ENCODE data around the gene TMEM203. TPM values are rescaled to one million over a fixed set of nuclear protein-coding genes. Genes with fewer than 3 reads are reported as not detected.

Gene TMEM203
- total and polyA plus RNA-seq, 2 of the 13 experiments (the other 11 are each of a cell fraction or from before 2014, with no cell fraction given) = 23.4 to 36.7 TPM

- TF ChIP-seq TARDBP (CRISPR knock-in tag; IDR thresholded peaks at IDR 0.05) (peak; percentile 35; the same call in 1 of the 2 replicates), NR0B2 (CRISPR knock-in tag; IDR thresholded peaks at IDR 0.05) (0 out of 2 replicates have a peak, but pooled peaks have one; percentile 32), ZEB1 (IDR thresholded peaks at IDR 0.05; ENCODE audit: insufficient replicate concordance, low read depth) (no peak), ZNF574 (CRISPR knock-in tag; IDR thresholded peaks at IDR 0.05) (no peak; the same call in 1 of the 2 replicates), ZFP36 (IDR thresholded peaks at IDR 0.05; ENCODE audit: borderline replicate concordance, low read depth, low read length, partially characterized antibody) (peak; percentile 64), ZNF710 (CRISPR knock-in tag; IDR thresholded peaks at IDR 0.05; ENCODE audit: borderline replicate concordance) (0 out of 2 replicates have a peak, but pooled peaks have one; percentile 45), RXRA (CRISPR knock-in tag; IDR thresholded peaks at IDR 0.05) (peak; percentile 43; the same call in 1 of the 2 replicates)
Observed at GRCh38 chr9:137253717-137254623, 48.5 kb upstream of the TMEM203 start (continued).
